Activated T-cell treated with anti-CD3 and anti-CD28 coated beads, Interleukin-2, amount 50 U/mL, for 24 hours (primary cell): Measurements from ENCODE around the gene SLC4A2.

ENCODE experiments used
- DNase-seq: peaks from one replicate; pipeline ENCODE4 v3.0.0-alpha.2; 2020
- H3K27ac Mint-ChIP-seq: 2 replicates; pipeline ENCODE4 v1.8.0; 2020; ENCODE audit warnings: mild to moderate bottlenecking, mixed read lengths
- H3K27me3 Mint-ChIP-seq: 2 replicates; pipeline ENCODE4 v1.8.0; 2020; ENCODE audit warnings: mixed read lengths
- H3K36me3 Mint-ChIP-seq: 2 replicates; pipeline ENCODE4 v1.8.0; 2020; ENCODE audit warnings: low read depth, mixed read lengths
- H3K4me1 Mint-ChIP-seq: 2 replicates; pipeline ENCODE4 v1.8.0; 2020; ENCODE audit warnings: low read depth, mixed read lengths
- H3K4me3 Mint-ChIP-seq: 2 replicates; pipeline ENCODE4 v1.8.0; 2020; ENCODE audit warnings: mild to moderate bottlenecking, moderate library complexity, mixed read lengths
- H3K9me3 Mint-ChIP-seq: 2 replicates; pipeline ENCODE4 v1.8.0; 2020; ENCODE audit warnings: mixed read lengths

The SLC4A2 gene

GRCh38 chr7:151060416-151061212 is 1.2 kb downstream of the SLC4A2 start:
- Mint-ChIP-seq H3K4me3 (peak overlapping the region; percentile 94), H3K27me3 (no peaks in the 10 kb centered on the region), H3K9me3 (no peaks in the 10 kb centered on the region), H3K27ac (peak overlapping the region; percentile 80), H3K36me3 (peaks cover 39% of the 10 kb centered on the region), H3K4me1 (peaks cover 36% of the 10 kb centered on the region)
- peak; percentile 48 for DNase-seq

DNA sequence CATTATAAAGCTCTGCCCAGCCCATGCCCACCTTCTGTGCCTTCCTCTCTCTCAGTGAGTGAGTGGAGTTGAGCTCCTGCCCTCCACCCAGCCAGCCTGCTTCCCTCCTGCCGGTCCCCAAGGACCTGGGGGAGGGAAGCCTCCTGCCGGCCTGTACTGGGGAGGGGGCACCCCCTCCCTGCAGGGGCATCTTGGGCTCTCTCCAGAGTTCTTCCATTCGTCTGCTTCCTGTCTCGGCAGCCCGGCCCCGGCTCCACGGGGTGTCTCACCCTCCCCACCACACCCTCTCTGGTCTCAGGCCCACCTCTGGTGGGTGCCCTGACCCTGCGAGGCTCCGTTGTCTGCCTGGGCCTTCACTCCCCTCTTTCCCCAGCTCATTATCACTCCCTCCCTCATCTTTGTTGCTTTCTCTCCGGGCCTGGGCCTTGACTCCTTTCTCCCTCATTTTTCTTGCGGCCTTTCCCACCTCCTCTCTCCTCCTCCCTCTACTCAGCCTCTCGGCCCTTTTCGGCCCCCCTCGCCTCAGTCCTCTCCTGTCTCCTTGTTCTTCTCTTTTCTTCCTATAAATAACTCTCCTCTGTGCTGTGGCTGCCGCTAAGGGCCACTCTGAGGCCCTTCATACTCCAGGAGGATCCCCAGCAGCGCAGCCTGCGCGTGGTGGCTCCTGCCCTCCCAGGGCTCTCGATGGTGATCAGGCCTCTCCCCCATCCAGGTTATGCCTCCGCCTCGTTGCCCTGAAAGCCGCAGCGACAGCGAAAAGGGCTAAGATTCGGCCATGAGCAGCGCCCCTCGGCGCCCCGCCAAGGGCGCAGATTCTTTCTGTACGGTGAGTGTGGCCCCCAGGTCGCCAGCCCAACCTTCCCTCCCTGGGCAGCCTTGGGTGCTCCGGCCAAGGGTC is 2.1 kb downstream of the SLC4A2 start:
- H3K9me3 Mint-ChIP-seq, result no peaks in the 10 kb centered on the region
- peak overlapping the region; percentile 57 for H3K27ac Mint-ChIP-seq
- no peaks in the 10 kb centered on the region for H3K27me3 Mint-ChIP-seq
- H3K4me1 Mint-ChIP-seq, result peaks cover 36% of the 10 kb centered on the region
- H3K4me3 Mint-ChIP-seq, result peak overlapping the region; percentile 94
- H3K36me3 Mint-ChIP-seq, result peaks cover 43% of the 10 kb centered on the region
- no peak for DNase-seq

- DNase-seq, result no peak
- Mint-ChIP-seq H3K36me3 (peaks cover 48% of the 10 kb centered on the region), H3K27me3 (no peaks in the 10 kb centered on the region), H3K9me3 (no peaks in the 10 kb centered on the region), H3K4me1 (peaks cover 30% of the 10 kb centered on the region), H3K27ac (peak overlapping the region; percentile 11), H3K4me3 (peak overlapping the region; percentile 94)
These were observed 2.7 kb downstream of the SLC4A2 start for GRCh38 chr7:151062111-151062398.

- Mint-ChIP-seq H3K27ac (no peak overlapping the region), H3K36me3 (peaks cover 52% of the 10 kb centered on the region), H3K4me1 (peaks cover 25% of the 10 kb centered on the region), H3K27me3 (no peaks in the 10 kb centered on the region), H3K4me3 (no peak overlapping the region), H3K9me3 (no peaks in the 10 kb centered on the region)
- DNase-seq, result no peak
These were observed 3.2 kb downstream of the SLC4A2 start for GRCh38 chr7:151062399-151063211.

DNA sequence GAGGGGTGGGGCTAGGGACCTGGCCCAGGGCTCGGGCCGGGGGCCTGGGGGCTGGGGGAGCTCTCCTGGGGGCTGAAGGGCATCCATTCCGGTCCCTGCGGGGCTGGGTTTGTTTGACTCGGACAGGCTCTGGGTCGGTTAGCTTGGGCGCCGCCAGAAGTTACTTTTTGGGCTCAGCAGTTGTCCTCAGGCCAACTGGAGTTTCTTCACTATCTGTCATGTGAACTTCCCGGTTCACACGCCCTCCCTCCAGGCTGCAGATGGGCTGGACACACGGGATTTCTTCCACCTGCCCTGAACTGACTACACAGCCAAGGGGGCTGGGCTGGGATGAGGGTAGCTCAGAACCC is 3.8 kb downstream of the SLC4A2 start:
- peaks cover 25% of the 10 kb centered on the region for H3K4me1 Mint-ChIP-seq
- H3K27ac Mint-ChIP-seq, result no peak overlapping the region
- no peaks in the 10 kb centered on the region for H3K9me3 Mint-ChIP-seq
- no peaks in the 10 kb centered on the region for H3K27me3 Mint-ChIP-seq
- no peak for DNase-seq
- H3K4me3 Mint-ChIP-seq, result no peak overlapping the region
- H3K36me3 Mint-ChIP-seq, result peaks cover 58% of the 10 kb centered on the region

- peaks cover 14% of the 10 kb centered on the region for H3K4me1 Mint-ChIP-seq
- no peak overlapping the region for H3K27ac Mint-ChIP-seq
- H3K27me3 Mint-ChIP-seq, result no peaks in the 10 kb centered on the region
- no peak for DNase-seq
- peaks cover 65% of the 10 kb centered on the region for H3K36me3 Mint-ChIP-seq
- no peak overlapping the region for H3K4me3 Mint-ChIP-seq
- H3K9me3 Mint-ChIP-seq, result no peaks in the 10 kb centered on the region
These were observed 5.1 kb downstream of the SLC4A2 start for GRCh38 chr7:151064454-151064853.

DNA sequence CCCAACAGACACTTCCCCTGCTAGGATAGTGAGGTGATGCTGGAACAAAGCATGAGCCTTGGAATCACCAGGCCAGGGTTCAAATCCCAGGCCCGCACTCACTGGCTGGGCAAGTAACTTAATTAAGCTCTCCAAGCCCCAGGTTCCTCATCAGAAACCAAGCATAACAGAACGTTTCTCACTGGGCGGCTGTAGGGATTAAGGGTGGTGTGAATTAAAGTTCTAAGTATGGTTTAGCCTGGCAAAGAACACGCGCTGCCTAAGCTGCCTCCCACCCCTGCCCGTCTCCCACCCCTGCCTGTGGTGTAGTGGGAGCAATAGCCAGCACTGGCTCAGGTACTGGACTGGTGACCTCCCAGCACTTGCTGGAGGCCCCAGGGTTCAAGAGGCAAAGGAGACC is 5.6 kb downstream of the SLC4A2 start:
- Mint-ChIP-seq H3K36me3 (peaks cover 69% of the 10 kb centered on the region), H3K4me3 (no peak overlapping the region), H3K27me3 (no peaks in the 10 kb centered on the region), H3K4me1 (peaks cover 14% of the 10 kb centered on the region), H3K9me3 (no peaks in the 10 kb centered on the region), H3K27ac (no peak overlapping the region)
- no peak for DNase-seq

- no peak for DNase-seq
- Mint-ChIP-seq H3K4me3 (no peak overlapping the region), H3K4me1 (peaks cover 13% of the 10 kb centered on the region), H3K27me3 (no peaks in the 10 kb centered on the region), H3K27ac (no peak overlapping the region), H3K9me3 (no peaks in the 10 kb centered on the region), H3K36me3 (peaks cover 69% of the 10 kb centered on the region)
These were observed 6.1 kb downstream of the SLC4A2 start for GRCh38 chr7:151065516-151065915.

DNA sequence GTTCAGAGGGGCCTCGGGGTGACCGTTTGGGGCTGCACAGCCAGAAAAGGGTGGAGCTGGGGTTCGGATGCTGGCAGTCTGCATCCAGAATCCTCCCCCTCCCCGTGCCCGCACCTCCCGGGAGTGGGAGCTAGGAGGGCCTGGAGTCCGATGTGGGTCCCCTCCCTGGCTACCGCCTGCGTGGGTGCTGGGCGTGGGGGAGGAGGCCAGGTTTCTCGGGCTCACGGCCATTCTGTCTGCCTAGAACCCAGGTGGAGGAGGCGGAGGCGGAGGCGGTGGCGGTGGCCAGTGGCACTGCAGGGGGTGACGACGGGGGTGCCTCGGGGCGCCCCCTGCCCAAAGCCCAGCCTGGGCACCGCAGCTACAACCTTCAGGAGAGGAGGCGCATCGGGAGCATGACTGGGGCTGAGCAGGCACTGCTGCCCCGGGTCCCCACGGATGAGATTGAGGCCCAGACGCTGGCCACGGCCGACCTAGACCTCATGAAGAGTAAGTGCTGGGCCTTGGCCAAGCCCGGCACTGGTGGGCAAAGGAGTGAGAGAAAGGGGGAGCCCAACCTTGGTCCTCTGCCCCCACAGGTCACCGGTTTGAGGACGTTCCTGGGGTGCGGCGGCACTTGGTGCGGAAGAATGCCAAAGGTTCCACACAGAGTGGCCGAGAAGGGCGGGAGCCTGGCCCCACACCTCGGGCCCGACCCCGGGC is 7.0 kb downstream of the SLC4A2 start:
- no peaks in the 10 kb centered on the region for H3K27me3 Mint-ChIP-seq
- no peak for DNase-seq
- peaks cover 78% of the 10 kb centered on the region for H3K36me3 Mint-ChIP-seq
- H3K4me1 Mint-ChIP-seq, result peaks cover 5% of the 10 kb centered on the region
- H3K27ac Mint-ChIP-seq, result no peak overlapping the region
- H3K9me3 Mint-ChIP-seq, result no peaks in the 10 kb centered on the region
- H3K4me3 Mint-ChIP-seq, result no peak overlapping the region

DNA sequence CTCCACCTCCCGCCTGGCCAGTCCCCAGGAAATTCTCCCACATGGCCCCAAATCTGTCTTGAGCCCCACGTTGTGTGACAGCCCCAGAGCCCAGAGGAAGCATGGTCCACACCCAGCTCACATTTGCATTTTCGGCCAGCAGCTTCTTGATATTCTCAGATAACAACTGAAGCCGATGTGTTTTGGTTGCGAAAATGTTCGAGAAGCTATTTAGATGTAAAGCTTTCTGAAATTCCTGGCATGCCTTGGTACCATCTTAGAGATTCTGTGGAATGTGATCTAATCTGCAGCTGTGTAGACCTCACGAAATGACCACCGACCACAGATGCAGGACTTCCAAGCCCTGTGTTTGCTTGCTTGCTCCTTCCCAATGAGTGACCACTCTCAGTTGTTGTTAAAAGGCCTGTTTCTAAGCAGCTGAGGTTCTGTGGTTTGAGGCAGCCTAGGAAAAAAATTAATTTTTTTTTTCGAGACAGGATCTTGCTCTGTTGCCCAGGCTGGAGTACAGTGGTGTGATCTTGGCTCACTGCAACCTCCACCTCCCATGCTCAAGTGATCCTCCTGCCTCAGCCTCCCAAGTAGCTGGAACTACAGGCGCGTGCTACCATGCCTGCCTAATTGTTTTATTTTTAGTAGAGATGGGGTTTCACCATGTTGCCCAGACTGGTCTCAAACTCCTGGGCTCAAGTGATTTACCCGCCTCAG is 8.8 kb downstream of the SLC4A2 start:
- peaks cover 81% of the 10 kb centered on the region for H3K36me3 Mint-ChIP-seq

DNA sequence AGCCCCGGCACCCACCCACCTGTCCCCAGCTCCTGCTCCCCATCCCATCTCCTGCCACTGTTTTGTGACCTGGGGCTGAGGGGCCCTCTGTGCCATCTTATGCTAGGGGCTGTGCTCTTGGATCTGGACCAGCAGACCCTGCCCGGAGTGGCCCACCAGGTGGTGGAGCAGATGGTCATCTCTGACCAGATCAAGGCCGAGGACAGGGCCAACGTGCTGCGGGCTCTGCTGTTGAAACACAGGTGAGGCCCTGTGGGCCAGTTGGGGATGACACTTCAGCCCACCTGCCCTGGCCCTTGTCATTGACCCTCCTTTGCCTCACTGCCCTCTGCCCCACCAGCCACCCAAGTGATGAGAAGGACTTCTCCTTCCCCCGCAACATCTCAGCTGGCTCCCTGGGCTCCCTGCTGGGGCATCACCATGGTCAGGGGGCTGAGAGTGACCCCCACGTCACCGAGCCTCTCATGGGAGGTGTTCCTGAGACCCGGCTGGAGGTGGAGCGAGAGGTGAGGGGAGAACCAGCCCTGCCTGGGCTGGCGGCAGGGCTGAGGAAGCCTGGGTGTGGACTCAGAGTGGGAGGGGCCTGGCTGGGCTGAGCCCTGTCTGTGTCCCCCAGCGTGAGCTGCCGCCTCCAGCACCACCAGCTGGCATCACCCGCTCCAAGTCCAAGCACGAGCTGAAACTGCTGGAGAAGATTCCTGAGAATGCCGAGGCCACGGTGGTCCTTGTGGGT is 10.6 kb downstream of the SLC4A2 start:
- Mint-ChIP-seq H3K4me3 (no peak overlapping the region), H3K27me3 (no peaks in the 10 kb centered on the region), H3K4me1 (no peaks in the 10 kb centered on the region), H3K9me3 (no peaks in the 10 kb centered on the region), H3K27ac (no peak overlapping the region), H3K36me3 (peaks cover 79% of the 10 kb centered on the region)
- no peak for DNase-seq

More for the DNA sequence above, 8.8 kb downstream of the SLC4A2 start:
- Mint-ChIP-seq H3K27me3 (no peaks in the 10 kb centered on the region), H3K4me1 (no peaks in the 10 kb centered on the region), H3K4me3 (no peak overlapping the region), H3K27ac (no peak overlapping the region), H3K9me3 (no peaks in the 10 kb centered on the region)
- DNase-seq, result no peak

- H3K27ac Mint-ChIP-seq, result no peak overlapping the region
- H3K4me1 Mint-ChIP-seq, result no peaks in the 10 kb centered on the region
- H3K36me3 Mint-ChIP-seq, result peaks cover 78% of the 10 kb centered on the region
- no peak for DNase-seq
- no peaks in the 10 kb centered on the region for H3K9me3 Mint-ChIP-seq
- H3K4me3 Mint-ChIP-seq, result no peak overlapping the region
- no peaks in the 10 kb centered on the region for H3K27me3 Mint-ChIP-seq
These were observed 11.2 kb downstream of the SLC4A2 start for GRCh38 chr7:151070574-151070960.
